HG03565 (cell line): ENCODE results near the gene RAX.

Experiments used
- ATAC-seq: cut with Tn5 transposase; IDR thresholded peaks from one replicate; pipeline ENCODE4 v1.9.1; 2021; ENCODE audit warnings: mild to moderate bottlenecking, moderate library complexity; ENCODE audit not compliant: unreplicated experiment

Gene RAX

GRCh38 chr18:59249199-59249774 is 24.0 kb downstream of the RAX start:
- no peak for ATAC-seq

- no peak for ATAC-seq
Observed at GRCh38 chr18:59246796-59247195, 26.5 kb downstream of the RAX start.

GRCh38 chr18:59242906-59243305 is 30.3 kb downstream of the RAX start:
- ATAC-seq = no peak

- no peak for ATAC-seq
Observed at GRCh38 chr18:59239642-59240041, 33.6 kb downstream of the RAX start.

- ATAC-seq = no peak
Observed at GRCh38 chr18:59238385-59238784, 34.9 kb downstream of the RAX start.

GRCh38 chr18:59233017-59233410 is 40.2 kb downstream of the RAX start:
- ATAC-seq = no peak

GRCh38 chr18:59232309-59233016 is 40.8 kb downstream of the RAX start:
- no peak for ATAC-seq

GRCh38 chr18:59231877-59232276 is 41.4 kb downstream of the RAX start:
- no peak for ATAC-seq

GRCh38 chr18:59231114-59231513 is 42.1 kb downstream of the RAX start:
- no peak for ATAC-seq

GRCh38 chr18:59229701-59230443 is 43.4 kb downstream of the RAX start:
- no peak for ATAC-seq

GRCh38 chr18:59229191-59229590 is 44.1 kb downstream of the RAX start:
- no peak for ATAC-seq

- ATAC-seq = no peak
Observed at GRCh38 chr18:59228351-59228750, 44.9 kb downstream of the RAX start.

GRCh38 chr18:59222341-59222740 is 50.9 kb downstream of the RAX start:
- ATAC-seq = no peak

GRCh38 chr18:59220784-59221765 is 52.2 kb downstream of the RAX start:
- ATAC-seq = no peak

GRCh38 chr18:59220164-59220783 is 53.0 kb downstream of the RAX start:
- no peak for ATAC-seq

GRCh38 chr18:59219672-59220163 is 53.5 kb downstream of the RAX start, which contains the start of gene GRP:
GRP (plus strand) TSS chr18:59220158; CDS start chr18:59220266, 108 bp downstream.
- ATAC-seq = no peak

- ATAC-seq = no peak
Observed at GRCh38 chr18:59218018-59218417, 55.2 kb downstream of the RAX start.
